ENCODE data around the gene CD300H. TPM values are rescaled to one million over a fixed set of nuclear protein-coding genes. Genes with fewer than 3 reads are reported as not detected.
A peak's percentile ranks its signal among the peaks of the same experiment; 100 is the strongest.

Gene CD300H
- total RNA-seq, 4 donors from 2014 or later: not detected

- Histone ChIP-seq H3K27me3 (peaks cover 0 to 23% (median 0%) of the 10 kb centered on the region in 4 donors), H3K36me3 (no peaks in the 10 kb centered on the region), H3K27ac (replicated peaks in 1 of 4) (no peak overlapping the region), H3K9me3 (no peaks in the 10 kb centered on the region), H3K4me3 (no peak overlapping the region), H3K4me1 (no peaks in the 10 kb centered on the region)
- no peak for TF ChIP-seq POLR2A (IDR thresholded peaks at IDR 0.05; ENCODE audit: low read depth)
- TF ChIP-seq CTCF (IDR thresholded peaks at IDR 0.05): no peak
- TF ChIP-seq POLR2AphosphoS5 (IDR thresholded peaks at IDR 0.05): no peak
- TF ChIP-seq EP300 (IDR thresholded peaks at IDR 0.05): no peak
- 84% methylated on average over 7 of the region's 7 CpGs for WGBS
- intact Hi-C loops (cut with DNase I): no loop called here
- DNase-seq (ENCODE audit: extremely low spot score): no peak
These were observed 18.0 kb downstream of the CD300H start for GRCh38 chr17:74549343-74549742.

- no peaks in the 10 kb centered on the region for H3K9me3 ChIP-seq
- H3K36me3 ChIP-seq: no peaks in the 10 kb centered on the region
- no peak overlapping the region for H3K4me3 ChIP-seq
- intact Hi-C loops (cut with DNase I): no loop called here
- DNase-seq (ENCODE audit: extremely low spot score): no peak
- TF ChIP-seq CTCF (IDR thresholded peaks at IDR 0.05) (no peak), EP300 (IDR thresholded peaks at IDR 0.05) (no peak), POLR2AphosphoS5 (IDR thresholded peaks at IDR 0.05) (no peak), POLR2A (IDR thresholded peaks at IDR 0.05; ENCODE audit: low read depth) (no peak)
- 76% methylated on average over 3 of the region's 3 CpGs for whole genome bisulfite sequencing
- H3K4me1 ChIP-seq: no peaks in the 10 kb centered on the region
- peaks cover 0 to 23% (median 0%) of the 10 kb centered on the region in 4 donors for H3K27me3 ChIP-seq
- no peak overlapping the region for H3K27ac ChIP-seq (replicated peaks in 1 of 4)
These were observed 19.6 kb downstream of the CD300H start for GRCh38 chr17:74547736-74548135.

- H3K27me3 ChIP-seq: peaks cover 0 to 23% (median 0%) of the 10 kb centered on the region in 4 donors
- TF ChIP-seq POLR2A (IDR thresholded peaks at IDR 0.05; ENCODE audit: low read depth) (no peak), EP300 (IDR thresholded peaks at IDR 0.05) (no peak), POLR2AphosphoS5 (IDR thresholded peaks at IDR 0.05) (no peak), CTCF (IDR thresholded peaks at IDR 0.05) (no peak)
- no peaks in the 10 kb centered on the region for H3K4me1 ChIP-seq
- no peak for DNase-seq (ENCODE audit: extremely low spot score)
- no peak overlapping the region for H3K27ac ChIP-seq (replicated peaks in 1 of 4)
- H3K4me3 ChIP-seq: no peak overlapping the region
- intact Hi-C loops (cut with DNase I): no loop called here
- WGBS: 93% methylated on average over 5 of the region's 7 CpGs
- no peaks in the 10 kb centered on the region for H3K36me3 ChIP-seq
- H3K9me3 ChIP-seq: no peaks in the 10 kb centered on the region
These were observed 20.0 kb downstream of the CD300H start for GRCh38 chr17:74547264-74547663.

GRCh38 chr17:74546586-74546985 lies 20.7 kb downstream of the CD300H start:
- Histone ChIP-seq H3K4me3 (no peak overlapping the region), H3K27ac (replicated peaks in 1 of 4) (no peak overlapping the region), H3K27me3 (peaks cover 0 to 23% (median 0%) of the 10 kb centered on the region in 4 donors), H3K4me1 (no peaks in the 10 kb centered on the region), H3K9me3 (no peaks in the 10 kb centered on the region), H3K36me3 (no peaks in the 10 kb centered on the region)
- intact Hi-C loops (cut with DNase I): no loop called here
- TF ChIP-seq POLR2A (IDR thresholded peaks at IDR 0.05; ENCODE audit: low read depth) (no peak), CTCF (IDR thresholded peaks at IDR 0.05) (no peak), POLR2AphosphoS5 (IDR thresholded peaks at IDR 0.05) (no peak), EP300 (IDR thresholded peaks at IDR 0.05) (no peak)
- no peak for DNase-seq (ENCODE audit: extremely low spot score)
- WGBS: 76% methylated on average over 7 of the region's 7 CpGs

- Histone ChIP-seq H3K9me3 (no peaks in the 10 kb centered on the region), H3K27ac (replicated peaks in 1 of 4) (peak within 1 kb of the TSS in 1 of 4 donors; percentile 31), H3K36me3 (no peaks in the 10 kb centered on the region), H3K4me3 (peak within 1 kb of the TSS; percentile 20 to 30 (median 22)), H3K27me3 (peaks cover 0 to 19% (median 0%) of the 10 kb centered on the region in 4 donors), H3K4me1 (no peaks in the 10 kb centered on the region)
- TF ChIP-seq POLR2AphosphoS5 (IDR thresholded peaks at IDR 0.05) (no peak), POLR2A (IDR thresholded peaks at IDR 0.05; ENCODE audit: low read depth) (peak; percentile 10), EP300 (IDR thresholded peaks at IDR 0.05) (no peak), CTCF (IDR thresholded peaks at IDR 0.05) (no peak)
- intact Hi-C loops (cut with DNase I): no loop called here
- WGBS: 62% methylated on average over 5 of the region's 5 CpGs
- DNase-seq (ENCODE audit: extremely low spot score): no peak
These were observed 21.5 kb downstream of the CD300H start, which contains the start of gene CD300C for GRCh38 chr17:74545843-74546230. Gene CD300C, minus strand, starts transcription at chr17:74546115. Its CDS starts 333 bp downstream, at chr17:74545782.
